Measurements from ENCODE around the gene KIF12.
"Not testable (repeated sequence)": the region's sequence is repeated elsewhere in the genome, so short reads cannot be mapped to it uniquely, and the experiment has no call there.

Gene KIF12

DNA sequence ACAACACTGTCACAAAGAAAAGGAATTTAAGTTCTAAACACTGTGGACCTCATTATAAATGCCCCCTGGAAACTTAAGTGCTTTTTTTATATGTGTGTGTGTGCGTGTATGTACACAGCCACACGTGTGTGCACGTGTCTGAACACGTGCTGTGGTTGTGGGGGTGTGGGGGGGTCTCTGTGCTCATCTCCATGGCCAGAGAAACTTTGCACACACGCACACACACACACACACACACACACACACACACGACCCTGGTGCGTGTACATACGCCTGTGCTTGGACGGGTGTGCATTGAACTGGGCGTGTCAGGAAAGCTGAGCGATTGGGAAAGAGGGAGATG is 48.9 kb downstream of the KIF12 start:
- in situ Hi-C loops (cut with MboI; ENCODE audit: low sequenced_read_pairs) = no loop called here

DNA sequence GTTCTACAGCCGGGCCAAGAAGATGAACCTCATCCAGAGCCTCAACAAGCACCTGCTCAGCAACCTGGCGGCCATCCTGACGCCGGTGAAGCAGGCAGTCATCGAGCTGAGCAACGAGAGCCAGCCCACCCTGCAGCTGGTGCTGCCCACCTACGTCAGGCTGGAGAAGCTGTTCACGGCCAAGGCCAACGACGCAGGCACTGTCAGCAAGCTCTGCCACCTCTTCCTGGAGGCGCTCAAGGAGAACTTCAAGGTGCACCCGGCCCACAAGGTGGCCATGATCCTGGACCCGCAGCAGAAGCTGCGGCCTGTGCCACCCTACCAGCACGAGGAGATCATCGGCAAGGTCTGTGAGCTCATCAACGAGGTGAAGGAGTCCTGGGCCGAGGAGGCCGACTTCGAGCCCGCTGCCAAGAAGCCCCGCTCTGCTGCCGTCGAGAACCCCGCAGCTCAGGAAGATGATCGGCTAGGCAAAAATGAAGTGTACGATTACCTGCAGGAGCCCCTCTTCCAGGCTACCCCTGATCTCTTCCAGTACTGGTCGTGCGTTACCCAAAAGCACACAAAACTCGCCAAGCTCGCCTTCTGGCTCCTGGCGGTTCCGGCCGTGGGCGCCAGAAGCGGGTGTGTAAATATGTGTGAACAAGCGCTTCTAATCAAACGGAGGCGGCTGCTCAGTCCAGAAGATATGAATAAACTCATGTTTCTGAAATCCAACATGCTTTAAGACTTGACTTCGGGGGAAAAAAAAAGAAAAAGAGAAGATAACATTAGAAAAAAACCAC is 49.5 kb downstream of the KIF12 start:
- in situ Hi-C loops (cut with MboI; ENCODE audit: low sequenced_read_pairs) = no loop called here

DNA sequence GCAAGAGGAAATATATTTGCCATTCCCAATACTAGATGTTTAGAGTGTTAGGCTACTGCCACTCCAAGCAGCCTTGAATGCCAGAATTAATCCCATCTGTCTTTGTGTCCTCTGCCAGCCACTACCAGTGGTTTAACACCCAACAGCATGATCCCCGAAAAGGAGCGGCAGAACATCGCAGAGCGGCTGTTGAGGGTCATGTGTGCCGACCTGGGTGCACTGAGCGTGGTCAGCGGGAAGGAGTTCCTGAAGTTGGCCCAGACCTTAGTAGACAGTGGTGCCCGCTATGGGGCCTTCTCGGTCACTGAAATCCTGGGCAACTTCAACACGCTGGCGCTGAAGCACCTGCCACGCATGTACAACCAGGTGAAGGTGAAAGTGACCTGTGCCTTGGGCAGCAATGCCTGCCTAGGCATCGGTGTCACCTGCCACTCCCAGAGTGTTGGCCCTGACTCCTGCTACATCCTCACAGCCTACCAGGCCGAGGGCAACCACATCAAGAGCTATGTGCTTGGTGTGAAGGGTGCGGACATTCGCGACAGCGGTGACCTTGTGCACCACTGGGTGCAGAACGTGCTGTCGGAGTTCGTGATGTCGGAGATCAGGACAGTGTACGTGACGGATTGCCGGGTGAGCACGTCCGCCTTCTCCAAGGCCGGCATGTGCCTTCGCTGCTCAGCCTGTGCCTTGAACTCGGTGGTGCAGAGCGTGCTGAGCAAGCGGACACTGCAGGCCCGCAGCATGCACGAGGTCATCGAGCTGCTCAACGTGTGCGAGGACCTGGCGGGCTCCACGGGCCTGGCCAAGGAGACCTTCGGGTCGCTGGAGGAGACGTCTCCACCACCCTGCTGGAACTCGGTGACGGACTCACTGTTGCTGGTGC is 50.3 kb downstream of the KIF12 start:
- in situ Hi-C loops (cut with MboI; ENCODE audit: low sequenced_read_pairs) = no loop called here

DNA sequence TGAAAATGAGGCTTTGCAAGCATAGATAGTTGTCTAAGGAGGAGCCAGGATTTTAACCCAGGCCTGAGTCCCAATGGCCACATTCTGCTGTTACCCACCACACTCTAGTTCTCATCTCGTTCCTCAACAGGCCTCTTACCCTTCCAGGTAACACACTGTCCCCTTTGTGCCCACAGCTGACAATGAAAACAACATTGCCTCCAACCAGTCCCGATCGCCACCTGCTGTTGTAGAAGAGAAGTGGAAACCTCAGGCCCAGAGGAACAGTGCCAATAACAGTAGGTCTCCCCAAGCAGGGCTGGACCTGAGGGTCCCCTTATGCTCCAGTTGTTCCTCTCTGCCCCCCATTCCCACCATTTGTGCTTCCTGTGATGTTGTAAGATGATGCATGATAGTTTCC is 51.4 kb downstream of the KIF12 start:
- in situ Hi-C loops (cut with MboI; ENCODE audit: low sequenced_read_pairs) = no loop called here

DNA sequence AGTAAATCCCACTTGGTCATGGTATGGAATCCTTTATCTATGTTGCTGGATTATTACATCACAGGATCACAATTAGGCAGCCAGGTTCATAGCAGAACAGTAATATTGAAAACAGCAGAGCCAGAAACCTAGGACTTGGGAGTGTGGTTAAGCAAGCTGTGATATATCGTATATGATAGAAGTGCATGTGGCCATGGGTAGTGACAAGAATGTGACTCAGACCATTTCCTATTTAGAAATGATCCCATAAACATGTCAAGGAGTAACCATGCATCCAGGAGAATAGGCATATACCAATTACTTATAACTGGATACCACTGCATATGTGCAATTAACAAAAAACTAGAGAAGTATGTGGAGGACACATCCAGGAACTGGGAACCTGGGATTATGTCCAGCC is 52.2 kb downstream of the KIF12 start:
- in situ Hi-C loops (cut with MboI; ENCODE audit: low sequenced_read_pairs) = no loop called here

DNA sequence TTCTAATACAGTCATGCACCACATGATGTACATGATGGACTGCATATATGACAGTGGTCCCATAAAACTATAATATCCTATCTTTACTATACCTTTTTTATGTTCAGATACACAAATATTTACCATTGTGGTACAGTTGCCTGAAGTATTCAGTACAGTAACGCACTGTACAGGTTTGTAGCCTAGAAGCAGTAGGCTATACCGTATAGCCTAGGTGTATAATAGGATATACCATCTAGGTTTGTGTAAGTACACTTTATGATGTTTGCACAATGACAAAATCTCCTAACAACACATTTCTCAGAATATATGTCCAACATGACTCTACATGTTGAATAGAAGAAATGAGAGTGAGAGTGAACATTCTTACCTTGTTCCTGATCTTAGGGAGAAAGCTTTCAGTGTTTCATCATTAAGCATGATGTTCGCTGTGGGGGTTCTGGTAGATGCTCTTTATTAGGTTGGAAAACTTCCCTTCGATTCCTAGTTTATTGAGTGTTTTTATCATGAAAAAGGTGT is 52.8 kb downstream of the KIF12 start:
- in situ Hi-C loops (cut with MboI; ENCODE audit: low sequenced_read_pairs) = no loop called here

DNA sequence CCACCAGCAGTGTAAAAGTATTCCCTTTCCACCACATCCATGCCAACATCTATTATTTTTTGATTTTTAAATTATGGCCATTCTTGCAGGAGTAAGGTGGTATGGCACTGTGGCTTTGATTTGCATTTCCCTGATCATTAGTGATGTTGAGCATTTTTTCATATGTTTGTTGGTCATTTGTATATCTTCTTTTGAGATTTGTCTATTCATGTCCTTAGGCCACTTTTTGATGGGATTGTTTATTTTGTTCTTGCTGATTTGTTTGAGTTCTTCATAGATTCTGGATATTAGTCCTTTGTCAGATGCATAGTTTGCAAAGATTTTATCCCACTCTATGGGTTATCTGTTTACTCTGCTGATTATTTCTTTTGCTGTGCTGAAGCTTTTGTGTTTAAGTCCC is 55.4 kb downstream of the KIF12 start:
- in situ Hi-C loops (cut with MboI; ENCODE audit: low sequenced_read_pairs) = not testable (repeated sequence)
